Measurements from ENCODE around the gene ST8SIA1. TPM values are rescaled to one million over a fixed set of nuclear protein-coding genes. Genes with fewer than 3 reads are reported as not detected.

Gene ST8SIA1
- polyA plus RNA-seq, 1 of the 3 experiments (the other 2 are of a cell fraction): 0.12 TPM

GRCh38 chr12:22248121-22248520 is 86.4 kb downstream of the ST8SIA1 start (continued):
- TF ChIP-seq EP300 (IDR thresholded peaks at IDR 0.05; ENCODE audit: borderline replicate concordance in 1 of 2, low read depth in 1 of 2, low read length in 1 of 2) (no peak), IRF3 (IDR thresholded peaks at IDR 0.05; ENCODE audit: low read depth, low read length) (no peak), POLR2AphosphoS5 (IDR thresholded peaks at IDR 0.05; ENCODE audit: low read depth, low read length) (no peak)

GRCh38 chr12:22246217-22246846 is 88.2 kb downstream of the ST8SIA1 start:
- Histone ChIP-seq H3K9me3 (no peaks in the 10 kb centered on the region), H3K79me2 (ENCODE audit: insufficient read depth) (no peaks in the 10 kb centered on the region), H4K20me1 (ENCODE audit: insufficient read depth) (no peaks in the 10 kb centered on the region), H3K27ac (ENCODE audit: low read depth in 2 of 2, low read length in 1 of 2) (no peak overlapping the region), H3F3A (replicated peaks; ENCODE audit: insufficient read depth) (no peaks in the 10 kb centered on the region), H3K27me3 (ENCODE audit: insufficient read depth) (peaks cover 15% of the 10 kb centered on the region), H3K36me3 (replicated peaks in 1 of 2; ENCODE audit: control insufficient read depth in 1 of 2, insufficient read depth in 2 of 2, low read length in 1 of 2) (no peaks in the 10 kb centered on the region), H3K9ac (no peak overlapping the region), H3K4me2 (no peak overlapping the region), H3K4me1 (ENCODE audit: control insufficient read depth in 1 of 2, insufficient read depth in 2 of 2, low read depth in 1 of 2, low read length in 1 of 2) (no peaks in the 10 kb centered on the region), H3K4me3 (ENCODE audit: low read depth in 2 of 2, low read length in 1 of 2) (no peak overlapping the region), H3K9me2 (no peaks in the 10 kb centered on the region), H2AFZ (ENCODE audit: low read depth) (no peak overlapping the region)
- POLR2A ChIA-PET: no interaction called here
- whole genome bisulfite sequencing (ENCODE audit: low lambda C conversion rate): 39% methylated on average over 9 of the region's 9 CpGs
- CTCF ChIA-PET: no interaction called here
- no peak for DNase-seq
- TF ChIP-seq MAX (IDR thresholded peaks at IDR 0.05; ENCODE audit: low read depth): no peak
- no peak for TF ChIP-seq PBX3 (IDR thresholded peaks at IDR 0.05)
- TF ChIP-seq CHD2 (IDR thresholded peaks at IDR 0.05; ENCODE audit: low read length, partially characterized antibody): no peak
- no peak for TF ChIP-seq RCOR1 (IDR thresholded peaks at IDR 0.05; ENCODE audit: low read length)

GRCh38 chr12:22242726-22243125 is 91.8 kb downstream of the ST8SIA1 start:
- H3K27ac ChIP-seq (ENCODE audit: low read depth in 2 of 2, low read length in 1 of 2): no peak overlapping the region
- H3K9me2 ChIP-seq: no peaks in the 10 kb centered on the region
- H3K27me3 ChIP-seq (ENCODE audit: insufficient read depth): no peaks in the 10 kb centered on the region
- no peak overlapping the region for H3K4me2 ChIP-seq
- no peaks in the 10 kb centered on the region for H4K20me1 ChIP-seq (ENCODE audit: insufficient read depth)
- H3K79me2 ChIP-seq (ENCODE audit: insufficient read depth): no peaks in the 10 kb centered on the region
- H2AFZ ChIP-seq (ENCODE audit: low read depth): no peak overlapping the region
- ChIA-PET POLR2A (no interaction called here), CTCF (interaction anchor here (1.3 kb wide), 1 partner anchor 20 kb away, joined by 3 read pairs; no protein-coding TSS in a partner anchor)
- TF ChIP-seq SIN3A (IDR thresholded peaks at IDR 0.05; ENCODE audit: borderline replicate concordance, low read depth, low read length) (no peak), IRF3 (IDR thresholded peaks at IDR 0.05; ENCODE audit: low read depth, low read length) (no peak), ZBTB33 (IDR thresholded peaks at IDR 0.05; ENCODE audit: borderline replicate concordance, low read depth) (no peak), CTCF (IDR thresholded peaks at IDR 0.05) (no peak), TCF12 (IDR thresholded peaks at IDR 0.05) (no peak), CHD2 (IDR thresholded peaks at IDR 0.05; ENCODE audit: low read length, partially characterized antibody) (no peak), GATA2 (CRISPR knock-in tag; IDR thresholded peaks at IDR 0.05) (no peak), RFX5 (IDR thresholded peaks at IDR 0.05; ENCODE audit: low read length) (no peak)
- no peak for DNase-seq
- no peaks in the 10 kb centered on the region for H3K4me1 ChIP-seq (ENCODE audit: control insufficient read depth in 1 of 2, insufficient read depth in 2 of 2, low read depth in 1 of 2, low read length in 1 of 2)
- no peaks in the 10 kb centered on the region for H3F3A ChIP-seq (replicated peaks; ENCODE audit: insufficient read depth)
- no peak overlapping the region for H3K4me3 ChIP-seq (ENCODE audit: low read depth in 2 of 2, low read length in 1 of 2)
- H3K9ac ChIP-seq: no peak overlapping the region
- no peaks in the 10 kb centered on the region for H3K36me3 ChIP-seq (replicated peaks in 1 of 2; ENCODE audit: control insufficient read depth in 1 of 2, insufficient read depth in 2 of 2, low read length in 1 of 2)
- 0 out of 2 replicates have a peak, but pooled peaks cover 6% of the 10 kb centered on the region for H3K9me3 ChIP-seq
